Ammon's horn (tissue), 1 donor: ENCODE measurements around the gene THUMPD3.

Source experiments
- DNase-seq: peaks from one replicate; pipeline ENCODE4 v3.0.0-alpha.2; 2016; ENCODE audit warnings: low spot score

THUMPD3 gene

GRCh38 chr3:9397906-9398699 is 35.2 kb downstream of the THUMPD3 start:
- peak; percentile 31 for DNase-seq

DNA sequence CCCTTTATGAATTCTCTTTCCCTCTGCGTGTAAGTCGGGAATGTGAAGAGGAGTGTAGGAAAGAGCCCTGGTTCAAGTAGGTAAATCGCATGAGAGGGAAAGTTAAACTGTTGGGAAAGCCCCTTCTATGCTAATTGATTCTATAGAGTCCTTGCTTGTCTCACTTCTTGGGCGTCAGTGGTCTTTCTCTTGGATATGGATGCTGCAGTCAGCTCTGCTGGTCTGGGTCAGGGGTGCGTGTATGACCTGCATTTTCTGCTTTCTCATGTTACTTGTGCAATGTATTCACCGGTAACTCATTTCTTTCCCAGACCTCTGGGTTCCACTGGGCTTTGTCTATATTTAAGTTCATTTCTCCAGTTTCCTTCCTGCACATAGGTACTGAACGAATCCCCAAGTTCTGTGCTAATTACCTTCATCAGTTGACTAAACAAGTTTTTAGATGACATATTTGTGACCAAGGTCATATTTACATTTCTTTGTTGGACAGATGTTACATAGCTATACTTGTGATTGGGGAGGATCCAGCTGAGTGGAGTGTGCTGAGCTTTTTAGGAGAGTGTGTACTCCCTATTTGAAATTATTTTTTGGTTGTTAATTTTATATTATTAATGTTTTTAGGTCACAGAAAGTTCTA is 36.0 kb downstream of the THUMPD3 start:
- peak; percentile 14 for DNase-seq

DNA sequence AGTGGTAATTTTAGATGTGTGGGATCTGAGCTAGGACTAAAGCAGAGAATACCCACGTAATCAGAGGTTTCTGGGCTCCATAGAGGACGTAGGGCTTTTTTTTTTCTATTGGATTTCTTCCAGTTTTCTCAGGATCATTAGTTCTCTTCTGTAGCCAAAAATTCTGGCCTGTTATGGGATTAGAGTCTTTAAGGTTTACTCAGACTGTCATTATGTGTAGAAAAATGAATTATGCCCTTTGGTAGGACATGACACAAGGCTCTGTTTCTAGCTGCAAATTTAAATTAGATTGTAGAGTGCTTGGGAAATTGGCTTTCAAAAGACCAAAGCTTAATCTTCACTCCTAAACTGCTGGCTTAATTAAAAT is 36.5 kb downstream of the THUMPD3 start:
- DNase-seq: no peak

DNA sequence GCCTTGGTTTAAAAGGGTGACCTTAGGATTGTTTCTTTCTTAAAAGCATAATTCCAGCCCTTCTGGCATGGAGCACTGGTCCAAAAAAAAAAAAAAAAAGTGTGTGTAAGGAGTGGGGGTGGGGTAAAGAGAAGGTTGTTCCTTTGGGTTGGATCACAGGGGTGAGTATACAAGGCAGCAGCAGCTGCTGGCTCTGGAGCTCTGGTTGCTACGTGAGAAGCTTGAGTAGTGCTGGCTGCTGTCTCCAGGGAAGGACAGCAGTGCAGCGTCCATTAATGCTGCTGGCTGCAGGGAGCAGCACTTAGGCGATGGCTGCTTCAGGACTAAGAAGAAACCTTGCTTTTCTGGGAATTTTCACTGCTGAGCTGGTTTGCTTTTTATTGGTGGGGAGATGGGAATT is 36.9 kb downstream of the THUMPD3 start:
- peak; percentile 87 for DNase-seq

DNA sequence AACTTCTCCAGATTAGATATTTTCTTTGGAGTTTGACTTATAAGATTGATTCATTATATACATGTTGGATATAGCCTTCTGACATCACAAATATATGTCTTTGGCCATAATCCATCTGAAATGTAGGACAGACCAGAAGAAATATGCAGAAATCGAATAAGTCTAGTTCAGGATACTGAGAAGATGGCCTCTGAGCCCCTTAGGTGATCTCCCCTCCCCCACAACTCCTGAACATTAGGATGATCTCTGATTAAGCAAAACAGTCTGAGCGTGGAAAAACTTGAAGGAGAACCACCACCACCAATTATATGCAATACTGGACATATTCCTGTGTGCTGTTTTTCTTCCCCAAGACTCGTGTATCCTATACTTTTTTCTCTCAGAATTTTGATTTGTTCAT is 37.8 kb downstream of the THUMPD3 start:
- DNase-seq: no peak

DNA sequence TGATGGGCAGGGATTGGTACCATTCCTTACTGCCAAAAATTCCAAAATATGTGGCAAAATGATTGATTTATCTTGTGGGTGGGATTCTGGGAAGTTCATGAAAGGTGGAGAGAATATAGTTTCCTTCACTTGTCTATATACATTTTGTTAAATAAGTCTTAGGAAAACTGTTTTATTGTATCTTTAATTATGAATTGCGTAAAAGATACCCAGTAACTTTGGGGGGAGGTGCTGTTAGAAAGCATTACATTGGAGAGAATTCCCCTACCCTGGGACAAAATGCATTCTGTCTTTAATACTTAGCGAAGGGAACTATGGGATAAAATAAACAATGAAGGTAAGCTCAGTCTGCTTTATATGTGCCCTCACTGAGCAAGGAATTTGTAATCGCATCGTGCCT is 39.1 kb downstream of the THUMPD3 start:
- no peak for DNase-seq

GRCh38 chr3:9402410-9403228 is 39.8 kb downstream of the THUMPD3 start:
- DNase-seq: peak; percentile 84

- no peak for DNase-seq
Observed at GRCh38 chr3:9403463-9403862, 40.6 kb downstream of the THUMPD3 start.

GRCh38 chr3:9404680-9405079 is 41.8 kb downstream of the THUMPD3 start:
- DNase-seq: no peak

GRCh38 chr3:9405756-9406155 is 42.9 kb downstream of the THUMPD3 start:
- no peak for DNase-seq

DNA sequence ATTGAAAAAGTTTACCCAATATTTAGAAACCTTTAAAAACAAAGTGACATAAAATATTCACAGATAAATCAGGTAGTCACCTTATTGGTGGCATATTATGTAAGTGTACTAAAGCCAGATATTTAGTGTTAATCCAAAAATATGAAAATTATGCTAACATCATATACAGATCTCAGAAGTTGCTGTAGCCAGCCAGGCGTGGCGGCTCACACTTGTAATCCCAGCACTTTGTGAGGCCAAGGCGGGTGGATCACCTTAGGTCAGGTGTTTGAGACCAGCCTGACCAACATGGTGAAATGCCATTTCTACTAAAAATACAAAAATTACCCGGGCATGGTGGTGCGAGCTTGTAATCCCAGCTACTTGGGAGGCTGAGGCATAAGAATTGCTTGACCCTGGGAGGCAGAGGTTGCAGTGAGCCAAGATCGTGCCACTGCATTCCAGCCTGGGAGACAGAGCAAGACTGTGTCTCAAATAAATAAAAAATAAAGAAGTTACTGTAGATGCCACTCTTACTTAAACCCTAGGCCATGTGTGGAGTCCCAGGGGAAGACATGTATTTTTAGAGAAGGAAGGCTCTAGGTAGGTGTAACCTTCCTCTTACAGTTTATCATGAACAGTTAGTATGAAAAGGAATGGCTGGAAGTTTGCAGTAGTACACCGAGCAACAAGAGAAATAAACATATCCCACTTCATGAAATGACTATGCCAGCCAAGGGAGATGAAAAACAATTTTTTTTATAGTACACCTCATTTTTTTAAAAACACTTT is 44.2 kb downstream of the THUMPD3 start:
- no peak for DNase-seq

GRCh38 chr3:9408061-9408460 is 45.2 kb downstream of the THUMPD3 start:
- DNase-seq: no peak

GRCh38 chr3:9408546-9408945 is 45.7 kb downstream of the THUMPD3 start:
- DNase-seq: no peak

DNA sequence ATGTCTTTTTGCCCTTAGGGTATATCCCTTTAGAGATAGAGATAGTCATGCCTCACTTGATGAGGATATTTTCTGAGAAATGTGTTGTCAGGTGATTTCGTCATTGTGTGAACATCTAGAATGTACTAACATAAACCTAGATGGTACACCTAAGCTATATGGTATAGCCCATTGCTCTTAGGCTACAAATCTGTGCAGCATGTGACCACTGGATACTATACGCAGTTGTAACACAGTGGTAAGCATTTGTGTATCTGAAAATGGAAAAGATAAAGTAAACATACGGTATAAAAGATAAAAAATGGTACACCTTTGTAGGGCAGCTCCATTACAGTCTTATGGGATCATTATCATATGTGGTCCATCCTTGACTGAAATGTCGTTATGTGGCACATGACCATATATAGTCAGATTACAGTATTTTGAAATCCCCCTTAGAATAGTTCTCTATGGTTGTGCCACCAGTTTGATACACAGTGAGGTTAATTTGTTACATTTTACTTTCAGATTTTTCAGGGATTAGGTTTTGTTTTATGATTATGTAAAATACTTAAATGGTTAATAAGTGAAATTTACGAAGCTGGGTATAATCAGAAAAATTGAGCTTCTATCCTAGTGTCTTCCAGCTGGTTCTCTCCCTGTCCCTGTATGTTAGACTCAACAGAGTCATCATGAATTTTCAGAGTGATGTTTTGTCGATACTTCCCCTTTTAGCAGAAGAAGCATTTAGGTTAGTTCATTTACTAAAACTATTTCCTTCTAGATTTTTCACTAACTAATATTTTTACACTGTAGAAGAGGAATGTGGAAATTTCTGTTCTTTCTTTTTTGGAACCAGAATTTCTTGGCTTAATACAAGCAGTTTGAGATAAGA is 47.4 kb downstream of the THUMPD3 start:
- DNase-seq: no peak

- DNase-seq: no peak
Observed at GRCh38 chr3:9411302-9411701, 48.4 kb downstream of the THUMPD3 start.

- no peak for DNase-seq
Observed at GRCh38 chr3:9412293-9412692, 49.4 kb downstream of the THUMPD3 start.

DNA sequence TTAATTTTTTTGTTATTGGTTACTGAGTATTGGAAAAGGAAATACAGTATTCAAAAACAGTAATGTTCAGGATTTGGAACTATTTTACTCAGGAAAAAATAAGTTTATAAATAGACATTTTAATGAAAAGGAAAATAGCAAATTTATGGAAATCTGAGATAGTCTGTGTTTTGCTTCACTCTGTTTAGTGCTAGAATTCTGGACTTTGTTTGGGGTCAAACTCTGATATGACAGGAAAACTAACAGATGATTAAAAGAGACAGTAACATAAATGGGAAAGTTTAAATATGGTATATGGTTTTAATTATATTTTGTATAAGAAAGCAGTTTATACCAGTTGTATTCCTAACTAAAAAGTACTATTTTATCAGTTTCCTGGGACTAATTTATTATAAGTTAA is 52.0 kb downstream of the THUMPD3 start:
- DNase-seq: no peak

- no peak for DNase-seq
Observed at GRCh38 chr3:9415485-9416138, 52.8 kb downstream of the THUMPD3 start.

DNA sequence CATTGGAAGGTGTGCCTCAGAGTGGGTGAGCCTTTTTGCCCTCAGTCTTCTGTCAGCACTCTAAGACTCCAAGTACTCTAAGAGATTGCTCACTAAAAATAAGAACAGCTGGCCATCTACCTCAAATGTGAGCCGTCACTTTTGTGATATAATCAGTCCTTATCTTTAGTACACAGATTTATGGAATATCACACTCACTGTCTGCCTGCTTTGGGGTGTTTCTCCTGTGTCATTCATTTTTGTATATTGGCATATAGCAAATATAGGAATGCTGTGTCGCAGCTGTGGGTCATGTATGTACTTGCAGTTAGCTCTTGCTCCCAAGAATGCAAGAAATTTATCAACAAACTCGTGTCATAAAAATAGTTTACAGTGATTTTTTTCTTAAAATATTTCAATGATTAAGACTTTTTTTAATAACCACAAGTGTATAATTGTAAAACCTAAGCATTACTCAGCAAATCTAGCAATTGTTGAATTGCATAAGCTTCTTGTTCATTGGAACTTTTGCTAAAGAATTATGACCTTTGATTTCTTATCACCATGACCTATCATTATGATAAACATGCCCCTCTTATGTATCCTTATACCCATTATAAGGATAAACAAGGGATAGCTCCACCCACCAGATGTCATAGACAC is 53.4 kb downstream of the THUMPD3 start:
- DNase-seq: no peak
